ENCODE data around the gene PHLPP1. TPM values are rescaled to one million over a fixed set of nuclear protein-coding genes. Genes with fewer than 3 reads are reported as not detected.
"Not testable (repeated sequence)": the region's sequence is repeated elsewhere in the genome, so short reads cannot be mapped to it uniquely, and the experiment has no call there.

PHLPP1 gene
- 3.7 TPM for polyA plus RNA-seq (2013, experiment 1 of 2; ENCODE audit: insufficient read length)
- polyA plus RNA-seq (2013, experiment 2 of 2; ENCODE audit: insufficient read length), result 4.5 TPM

DNA sequence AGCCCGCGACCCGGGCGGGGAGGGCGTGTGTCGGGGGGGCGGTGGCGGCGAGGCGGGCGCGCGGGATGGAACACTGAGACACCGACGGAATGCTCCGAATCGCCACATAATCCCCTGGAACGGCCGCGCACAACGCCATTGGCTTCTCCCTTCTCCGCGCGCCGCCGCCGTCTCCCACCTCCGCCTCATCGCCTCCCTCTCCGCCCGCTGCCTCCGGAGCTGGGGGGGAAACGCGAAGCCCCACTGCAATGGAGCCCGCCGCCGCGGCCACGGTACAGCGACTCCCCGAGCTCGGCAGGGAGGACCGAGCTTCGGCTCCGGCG, at the start of gene PHLPP1:
TSS of gene PHLPP1 (plus strand) at position 106 of the 323 bp plus-strand sequence. CDS start at position 249, 143 bp downstream.
- DNase-seq, result no peak

DNA sequence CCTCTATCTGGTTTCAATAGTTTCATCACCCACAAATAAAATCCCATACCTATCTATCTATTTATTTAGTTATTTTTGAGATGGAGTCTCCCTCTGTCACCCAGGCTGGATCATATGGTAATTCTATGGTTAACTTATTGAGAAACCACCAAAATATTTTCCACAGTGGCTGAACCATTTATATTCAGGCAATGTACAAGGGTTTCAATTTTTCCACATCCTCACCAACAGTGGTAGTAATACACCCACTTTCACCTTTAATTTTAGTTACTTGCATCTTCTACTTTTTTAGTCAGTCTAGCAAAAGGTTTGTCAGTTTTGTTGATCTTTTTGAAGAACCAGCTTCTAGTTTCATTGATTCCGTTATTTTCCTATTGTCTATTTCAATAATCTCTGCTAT, 46.1 kb upstream of the PHLPP1 start:
- no peak for DNase-seq

- no peak for DNase-seq
These were observed 44.8 kb upstream of the PHLPP1 start for GRCh38 chr18:62670573-62670972.

DNA sequence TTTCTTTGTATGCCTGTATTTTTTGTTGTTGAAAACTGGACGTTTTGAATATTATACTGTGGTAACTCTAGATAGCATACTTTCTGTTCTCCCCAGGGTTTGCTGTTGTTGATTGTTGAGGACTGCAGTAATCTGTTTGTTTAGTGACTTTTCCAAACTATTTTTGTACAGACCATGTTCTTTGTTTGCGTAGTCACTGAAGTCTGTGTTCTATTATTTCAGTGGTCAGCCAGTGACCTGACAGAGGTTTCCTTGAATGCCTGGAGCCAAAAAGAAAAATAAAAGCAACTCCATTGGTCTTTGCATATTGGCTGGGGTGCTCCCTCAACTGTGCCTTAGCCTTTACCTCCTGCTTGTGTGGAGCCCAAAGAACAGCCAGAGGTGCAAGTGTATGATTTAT, 42.7 kb upstream of the PHLPP1 start:
- DNase-seq, result no peak

DNA sequence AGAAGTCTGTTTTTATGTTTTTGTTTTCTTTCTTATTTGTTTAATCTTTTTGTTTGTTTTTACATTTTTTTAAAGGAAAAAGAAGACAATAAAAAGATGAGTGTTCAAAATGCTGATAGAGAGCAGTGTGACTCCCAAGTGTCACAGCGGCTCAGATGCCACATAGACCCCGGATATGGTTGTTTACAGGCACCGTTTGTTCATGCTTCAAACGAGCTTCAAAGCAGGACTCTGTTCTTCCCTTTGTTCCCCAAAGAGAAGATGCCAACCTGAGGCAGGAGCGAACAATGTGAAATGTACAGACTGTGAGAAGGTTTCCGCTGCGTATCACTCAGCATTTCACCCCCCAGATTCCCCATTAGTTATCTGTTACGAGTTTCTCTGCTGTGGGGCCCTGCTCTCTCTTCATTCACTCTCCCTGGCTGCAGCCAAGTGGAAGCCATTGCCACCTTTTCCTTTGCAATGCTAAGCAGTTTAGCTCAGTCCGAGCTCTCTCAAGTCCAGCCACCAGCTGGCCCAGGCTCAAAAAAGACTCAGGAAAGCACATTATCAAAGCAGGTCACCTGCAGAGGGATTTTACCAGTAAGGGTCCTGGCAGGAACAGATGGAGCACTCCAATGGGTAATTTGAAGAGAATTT, 36.4 kb upstream of the PHLPP1 start:
- no peak for DNase-seq

- no peak for DNase-seq
These were observed 33.0 kb upstream of the PHLPP1 start for GRCh38 chr18:62682371-62682770.

DNA sequence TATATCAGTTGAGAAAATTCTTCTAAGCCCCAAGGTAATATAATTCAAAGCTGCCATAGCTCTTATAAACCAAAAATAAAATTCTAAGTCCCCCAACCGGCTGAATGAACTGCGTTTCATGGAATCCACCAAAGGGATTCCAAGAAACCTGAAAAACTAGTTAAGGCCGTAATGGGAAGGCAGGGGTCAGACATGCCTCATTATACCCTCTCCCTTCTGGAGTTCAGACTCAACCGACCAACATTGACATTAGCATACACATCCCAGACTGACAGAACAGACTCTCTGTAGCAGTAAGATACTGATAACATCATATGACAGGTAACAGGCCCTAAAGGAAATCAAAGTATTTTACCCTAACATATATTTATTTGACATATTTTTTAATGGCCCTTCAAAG, 31.4 kb upstream of the PHLPP1 start:
- DNase-seq, result no peak

DNA sequence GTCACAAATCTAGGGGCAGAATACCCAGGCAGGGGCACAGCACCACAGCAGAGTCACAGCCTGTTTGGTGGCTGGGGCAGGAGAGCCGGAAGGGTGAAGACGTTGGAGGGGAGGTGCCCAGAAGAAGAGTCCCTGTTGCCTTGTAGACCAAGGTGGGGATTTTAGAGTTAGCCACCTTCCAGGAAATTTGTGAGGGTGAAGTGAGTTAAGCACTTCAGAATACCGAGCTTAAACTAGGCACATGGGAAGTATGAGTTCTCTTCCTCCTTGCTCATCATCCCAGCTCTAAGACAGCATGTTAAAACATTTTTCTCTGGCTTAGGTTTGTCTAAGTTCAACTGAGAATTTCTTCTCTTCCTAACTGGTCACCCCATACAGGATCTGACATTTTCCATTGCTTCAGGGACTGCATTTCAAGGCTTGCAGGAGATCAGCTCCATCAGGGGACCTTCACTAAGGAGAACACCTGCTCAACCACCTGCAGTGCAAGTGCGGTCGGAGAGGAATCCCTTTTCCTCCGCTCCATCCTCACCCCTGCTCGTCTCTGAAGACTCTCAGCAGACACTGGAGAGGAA, 26.5 kb upstream of the PHLPP1 start:
- DNase-seq, result no peak

- no peak for DNase-seq
These were observed 25.0 kb upstream of the PHLPP1 start for GRCh38 chr18:62690236-62690815.

DNA sequence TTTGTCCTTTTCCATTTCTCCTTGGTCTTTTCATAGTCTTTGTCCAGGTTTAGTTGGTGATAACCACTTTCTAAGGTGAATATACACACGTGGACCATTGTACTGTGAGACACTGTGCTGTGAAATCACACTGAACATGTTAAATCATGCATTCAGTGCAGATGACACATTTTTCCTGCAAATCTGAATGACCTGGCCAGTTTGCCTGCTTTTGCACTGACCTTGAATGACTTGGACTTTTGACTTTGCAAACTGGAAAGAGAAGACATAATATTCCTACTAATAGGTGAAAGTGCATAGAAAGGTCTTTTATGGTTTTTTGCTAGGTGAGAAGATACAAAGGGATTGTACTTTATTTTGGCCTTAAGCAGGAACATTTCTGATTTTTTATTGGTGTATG, 21.7 kb upstream of the PHLPP1 start:
- no peak for DNase-seq

DNA sequence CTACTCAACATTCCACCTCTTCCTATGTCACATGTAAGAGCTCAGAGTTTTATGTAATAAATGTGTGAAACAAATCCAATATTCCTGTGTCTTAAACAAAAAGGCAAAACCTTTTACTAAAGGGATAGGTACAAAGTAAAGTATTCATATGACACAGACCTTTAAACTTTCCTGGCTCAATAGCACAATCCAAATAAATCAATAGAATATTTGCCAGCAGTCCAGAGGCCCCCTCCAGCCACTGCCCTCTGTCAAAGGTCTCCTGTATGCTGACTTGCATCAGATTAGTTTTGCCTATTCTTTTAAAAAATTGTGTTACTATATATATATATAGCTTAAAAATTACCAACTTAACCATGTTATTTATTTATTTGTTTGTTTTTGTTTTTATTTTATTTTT, 17.7 kb upstream of the PHLPP1 start:
- no peak for DNase-seq

GRCh38 chr18:62702259-62702658, 13.1 kb upstream of the PHLPP1 start:
- DNase-seq, result no peak

DNA sequence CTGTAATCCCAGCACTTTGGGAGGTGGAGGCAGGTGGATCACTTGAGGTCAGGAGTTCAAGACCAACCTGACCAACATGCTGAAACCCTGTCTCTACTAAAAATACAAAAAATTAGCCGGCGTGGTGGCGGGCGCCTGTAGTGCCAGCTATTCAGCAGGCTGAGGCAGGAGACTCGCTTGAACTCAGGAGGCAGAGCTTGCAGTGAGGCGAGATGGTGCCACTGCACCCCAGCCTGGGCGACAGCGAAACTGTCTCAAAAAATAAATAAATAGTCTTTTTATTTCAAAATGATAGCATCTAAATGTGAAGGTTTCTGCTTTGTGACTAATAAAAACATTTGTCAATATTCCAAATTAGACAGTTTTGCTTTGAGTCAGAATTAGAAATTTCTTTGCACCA, 8.5 kb upstream of the PHLPP1 start:
- DNase-seq, result not testable (repeated sequence)

GRCh38 chr18:62709908-62710307, 5.4 kb upstream of the PHLPP1 start:
- not testable (repeated sequence) for DNase-seq

DNA sequence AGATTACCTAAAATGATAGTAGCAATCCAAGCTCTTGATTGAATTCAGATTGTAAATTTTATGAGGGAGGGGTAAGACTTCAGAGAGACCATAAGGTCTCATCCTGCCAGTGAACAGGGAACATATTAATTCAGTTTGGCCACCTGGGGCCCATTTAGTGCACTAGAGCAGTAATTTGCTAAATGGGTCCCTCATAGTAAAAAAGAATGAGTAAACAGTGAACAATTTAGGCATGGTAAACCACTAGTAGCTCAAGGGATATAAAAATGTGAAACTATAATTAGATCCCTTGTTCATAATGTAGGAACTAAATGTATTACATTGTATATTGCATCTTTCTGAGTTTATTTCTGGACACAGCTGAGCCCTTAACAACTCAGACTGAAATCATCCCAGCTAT, 4.9 kb upstream of the PHLPP1 start:
- peak; percentile 52 for DNase-seq

GRCh38 chr18:62711781-62712180, 3.6 kb upstream of the PHLPP1 start:
- DNase-seq, result no peak

DNA sequence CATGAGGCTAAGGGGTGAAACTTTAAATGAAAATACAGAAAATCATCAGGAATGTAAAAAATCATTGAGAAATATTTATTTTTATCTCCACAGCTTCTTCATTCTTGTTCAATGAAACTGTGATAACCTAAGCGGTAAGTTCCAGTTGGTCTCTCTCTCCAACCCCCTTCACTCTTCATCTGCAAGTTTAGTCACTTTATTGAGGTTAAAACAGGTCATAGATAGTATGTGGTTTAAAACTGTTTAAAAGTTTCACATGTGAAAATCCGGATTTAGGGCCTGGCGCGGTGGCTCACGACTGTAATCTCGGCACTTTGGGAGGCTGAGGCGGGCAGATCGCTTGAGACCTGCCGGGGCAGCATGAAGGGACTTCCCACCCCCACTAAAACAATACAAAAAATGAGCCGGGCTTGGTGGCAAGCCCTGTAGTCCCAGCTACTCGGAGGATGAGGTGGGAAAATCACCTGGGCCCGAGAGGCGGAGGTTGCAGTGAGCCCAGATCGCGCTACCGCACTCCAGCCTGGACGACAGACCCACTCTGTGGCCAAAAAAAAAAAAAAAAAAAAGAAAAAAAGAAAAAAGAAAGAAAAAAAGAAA, 1.6 kb upstream of the PHLPP1 start:
- peak; percentile 7 for DNase-seq

GRCh38 chr18:62714671-62715435, 488 bp upstream of the PHLPP1 start:
- peak; percentile 100 for DNase-seq

DNA sequence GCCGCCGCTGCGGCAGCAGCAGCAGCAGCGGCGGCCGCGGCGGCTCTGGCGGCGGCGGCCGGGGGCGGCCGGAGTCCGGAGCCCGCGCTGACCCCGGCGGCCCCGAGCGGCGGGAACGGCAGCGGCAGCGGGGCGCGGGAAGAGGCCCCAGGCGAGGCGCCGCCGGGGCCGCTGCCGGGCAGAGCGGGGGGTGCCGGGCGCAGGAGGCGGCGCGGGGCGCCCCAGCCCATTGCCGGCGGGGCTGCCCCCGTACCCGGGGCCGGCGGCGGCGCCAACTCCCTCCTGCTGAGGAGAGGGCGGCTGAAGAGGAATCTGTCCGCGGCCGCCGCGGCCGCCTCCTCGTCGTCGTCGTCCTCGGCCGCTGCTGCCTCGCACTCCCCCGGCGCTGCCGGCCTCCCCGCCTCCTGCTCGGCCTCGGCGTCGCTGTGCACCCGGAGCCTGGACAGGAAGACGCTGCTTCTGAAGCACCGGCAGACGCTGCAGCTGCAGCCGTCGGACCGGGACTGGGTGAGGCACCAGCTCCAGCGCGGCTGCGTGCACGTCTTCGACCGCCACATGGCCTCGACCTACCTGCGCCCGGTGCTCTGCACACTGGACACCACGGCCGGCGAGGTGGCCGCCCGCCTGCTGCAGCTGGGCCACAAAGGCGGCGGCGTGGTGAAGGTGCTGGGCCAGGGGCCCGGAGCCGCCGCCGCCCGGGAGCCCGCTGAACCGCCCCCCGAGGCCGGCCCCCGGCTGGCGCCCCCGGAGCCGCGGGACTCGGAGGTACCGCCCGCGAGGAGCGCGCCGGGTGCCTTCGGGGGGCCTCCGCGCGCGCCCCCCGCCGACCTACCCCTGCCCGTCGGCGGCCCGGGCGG, 646 bp downstream of the PHLPP1 start:
- peak; percentile 65 for DNase-seq

GRCh38 chr18:62716619-62717168, 1.4 kb downstream of the PHLPP1 start:
- DNase-seq, result peak; percentile 38

DNA sequence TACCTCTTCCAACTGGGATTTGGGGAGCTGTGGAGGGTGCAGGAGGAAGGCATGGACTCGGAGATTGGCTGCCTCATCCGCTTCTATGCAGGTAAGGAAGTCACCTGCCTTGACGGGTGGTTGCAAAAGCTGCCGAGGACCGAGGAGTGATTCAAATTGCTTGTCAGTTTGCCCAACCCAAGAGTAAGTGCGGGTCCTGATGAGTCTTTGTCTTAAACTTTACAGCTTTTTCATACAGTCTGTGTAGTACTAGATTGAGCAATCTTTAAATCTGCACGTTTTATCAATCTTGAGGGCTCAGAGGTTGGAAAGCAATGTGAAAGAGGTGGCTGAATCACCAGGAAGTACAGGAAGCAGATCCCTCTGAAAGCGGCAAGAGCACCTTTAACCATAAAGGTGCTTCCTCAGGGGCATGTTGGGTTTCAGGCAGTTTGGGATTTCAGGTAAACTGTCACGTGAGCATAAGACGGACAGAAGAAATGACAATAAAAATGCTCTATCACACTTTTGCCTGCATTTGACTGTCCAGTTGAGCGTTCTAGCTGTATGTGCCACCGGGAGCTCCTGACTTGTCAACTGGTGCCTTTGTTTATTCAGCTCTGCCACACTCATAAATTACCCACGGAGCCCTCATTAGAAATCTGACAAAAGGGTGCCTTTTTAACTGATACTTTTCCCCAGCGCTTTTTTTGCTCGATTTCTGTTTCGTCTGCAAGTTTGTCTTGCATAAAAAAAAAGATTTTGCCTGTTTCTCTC, 2.0 kb downstream of the PHLPP1 start:
- peak; percentile 36 for DNase-seq
